HG03565 (cell line): ENCODE measurements around the gene RBM38.

Source experiments
- ATAC-seq: cut with Tn5 transposase; IDR thresholded peaks from one replicate; pipeline ENCODE4 v1.9.1; 2021; ENCODE audit warnings: mild to moderate bottlenecking, moderate library complexity; ENCODE audit not compliant: unreplicated experiment

Gene RBM38

DNA sequence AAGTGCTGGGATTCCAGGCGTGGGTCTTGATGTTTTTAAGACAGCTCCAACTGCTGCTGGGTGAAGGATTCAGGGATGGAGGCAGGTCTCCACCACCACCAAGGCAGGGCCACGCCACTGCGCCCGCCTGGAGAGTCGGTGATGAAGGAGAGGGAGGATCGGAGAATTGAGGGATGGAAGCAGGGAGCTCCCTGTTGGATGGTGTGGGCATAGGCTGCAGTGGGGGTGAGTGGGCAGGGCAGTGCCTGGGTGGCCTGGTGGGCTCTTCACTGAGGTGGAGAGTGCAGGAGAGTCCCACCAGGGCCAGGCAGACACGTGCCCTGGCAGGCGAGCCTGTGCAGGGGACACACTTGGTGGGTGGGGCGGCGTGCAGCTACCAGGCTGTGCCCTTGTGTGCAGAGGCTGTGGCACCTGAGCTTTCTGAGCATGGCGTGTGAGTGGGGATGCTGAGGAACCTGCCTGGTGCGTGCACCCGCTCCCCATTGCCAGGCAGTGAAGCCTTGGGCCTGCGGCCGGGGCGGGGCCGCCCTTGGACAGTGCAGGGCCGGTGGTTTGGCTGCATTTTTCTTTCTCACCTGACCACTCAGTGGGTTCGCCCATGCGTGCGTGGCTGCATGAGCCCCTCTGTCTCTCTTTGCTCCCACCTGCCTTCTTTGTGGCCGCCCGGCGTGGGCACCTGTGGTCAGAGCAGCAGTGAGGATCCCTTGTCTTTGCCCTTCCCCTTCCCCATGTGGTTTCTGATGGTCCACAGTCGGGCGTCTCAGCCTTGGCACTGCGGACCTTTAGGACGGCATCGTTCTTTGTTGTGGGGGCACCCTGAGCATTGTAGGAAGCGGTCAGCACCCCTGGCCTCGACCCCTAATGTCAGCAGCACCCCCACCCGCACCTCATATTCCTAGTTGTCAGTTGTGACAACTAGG, 11.3 kb downstream of the RBM38 start:
- ATAC-seq = no peak

DNA sequence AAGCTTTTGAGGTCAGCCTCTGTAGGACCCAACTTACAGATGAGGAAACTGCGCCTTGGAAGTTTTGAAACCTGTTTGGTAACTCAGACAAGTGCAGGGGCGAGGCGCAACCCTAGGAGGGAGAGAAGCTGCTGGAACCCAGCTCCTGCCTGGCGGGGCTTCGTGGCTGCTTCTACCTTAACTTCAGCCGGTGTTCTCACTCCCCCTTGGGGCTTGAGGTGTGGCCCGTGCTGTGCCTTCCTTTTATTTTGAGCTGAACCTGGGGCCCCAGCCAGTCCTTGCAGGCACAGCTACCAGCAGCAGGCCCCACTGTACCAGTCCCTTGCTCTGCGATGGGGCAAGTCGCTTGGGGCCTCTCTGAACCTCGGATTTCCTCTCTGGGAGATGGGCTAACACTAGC, 12.0 kb downstream of the RBM38 start:
- ATAC-seq = no peak

DNA sequence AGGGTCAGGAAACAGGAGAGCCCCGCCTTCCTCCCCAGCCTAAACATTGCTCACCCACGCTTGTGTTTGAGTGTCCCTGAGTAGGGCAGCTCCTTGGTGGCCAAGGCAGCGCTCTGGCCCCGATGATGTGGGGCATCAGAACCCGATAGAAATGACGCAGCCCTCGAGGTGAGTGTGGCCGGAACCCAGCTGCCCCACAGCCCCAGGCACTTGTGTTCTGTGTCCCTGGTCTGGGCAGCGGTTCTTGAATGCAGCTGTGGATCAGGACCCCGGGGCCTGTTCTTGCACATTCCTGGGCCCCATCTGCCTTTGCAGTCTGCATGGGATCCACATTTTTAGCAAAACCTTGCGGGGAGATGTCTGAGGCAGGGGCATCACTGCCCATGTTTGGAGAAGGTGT, 12.8 kb downstream of the RBM38 start:
- ATAC-seq = no peak

DNA sequence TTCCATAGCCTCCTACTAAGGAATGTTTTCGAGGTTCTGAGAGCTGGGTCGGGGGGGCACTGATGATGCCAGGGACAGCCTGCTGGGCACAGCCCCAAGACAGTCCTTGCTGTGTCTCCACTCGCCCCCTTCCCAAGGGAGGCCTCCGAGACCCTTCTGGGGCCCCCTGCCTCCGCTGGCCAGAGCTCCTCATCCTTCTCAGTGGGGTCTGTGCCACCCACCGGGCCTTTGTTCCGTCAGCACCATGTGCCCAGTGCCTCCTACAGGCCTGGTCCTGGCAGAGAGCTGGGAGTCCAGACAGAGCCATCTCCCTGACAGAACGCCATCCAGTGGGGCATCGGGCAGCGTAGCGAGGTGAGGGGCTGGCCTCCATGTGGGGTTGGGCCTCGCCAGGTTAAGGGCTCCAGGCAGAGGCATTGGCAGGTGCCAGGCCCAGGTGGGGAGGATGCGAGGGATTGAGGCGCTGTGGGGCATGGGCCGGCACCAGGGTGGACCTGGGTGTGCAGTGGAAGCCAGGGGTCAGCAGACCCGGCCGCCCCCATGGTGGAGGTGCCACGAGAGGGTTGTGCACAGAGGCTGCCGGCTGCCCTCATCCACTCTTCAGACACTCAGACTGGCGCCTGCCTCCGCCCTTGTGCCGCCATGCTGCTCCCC, 13.3 kb downstream of the RBM38 start:
- ATAC-seq = no peak

DNA sequence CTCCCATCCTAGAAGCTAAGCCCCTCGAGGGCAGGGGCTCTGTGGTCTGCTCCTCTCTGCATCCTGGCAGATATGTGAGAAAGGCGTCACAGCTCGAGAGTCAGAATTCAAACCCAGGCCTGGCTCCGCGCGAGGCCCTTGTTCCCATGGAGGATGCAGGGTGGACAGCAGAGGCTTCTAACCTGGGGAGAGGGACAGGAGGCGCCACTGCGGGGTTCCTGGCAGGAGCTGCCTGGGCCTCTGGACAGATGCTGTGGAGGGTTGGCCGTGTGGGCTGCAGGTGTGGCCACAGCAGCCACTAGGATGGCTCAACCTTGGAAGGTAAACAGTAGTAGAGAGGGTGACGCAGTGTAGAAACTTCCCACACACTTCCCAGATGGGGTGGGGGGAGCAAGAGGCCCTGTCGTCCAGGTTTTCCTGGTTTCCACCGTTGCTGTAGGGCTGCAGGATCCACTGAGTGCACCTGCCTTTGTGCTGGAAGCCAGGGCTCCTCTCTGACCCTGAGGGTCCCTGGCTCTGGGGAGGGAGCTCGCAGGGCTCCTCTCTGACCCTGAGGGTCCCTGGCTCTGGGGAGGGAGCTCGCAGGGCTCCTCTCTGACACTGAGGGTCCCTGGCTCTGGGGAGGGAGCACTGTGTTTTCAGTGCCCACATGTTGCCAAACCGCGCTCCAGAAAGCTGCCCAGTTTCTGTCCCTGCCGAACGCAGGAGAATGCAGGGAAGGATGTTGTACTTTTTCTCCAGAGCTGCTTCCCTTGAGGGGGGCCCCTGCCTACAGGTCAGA, 14.2 kb downstream of the RBM38 start:
- ATAC-seq = no peak

DNA sequence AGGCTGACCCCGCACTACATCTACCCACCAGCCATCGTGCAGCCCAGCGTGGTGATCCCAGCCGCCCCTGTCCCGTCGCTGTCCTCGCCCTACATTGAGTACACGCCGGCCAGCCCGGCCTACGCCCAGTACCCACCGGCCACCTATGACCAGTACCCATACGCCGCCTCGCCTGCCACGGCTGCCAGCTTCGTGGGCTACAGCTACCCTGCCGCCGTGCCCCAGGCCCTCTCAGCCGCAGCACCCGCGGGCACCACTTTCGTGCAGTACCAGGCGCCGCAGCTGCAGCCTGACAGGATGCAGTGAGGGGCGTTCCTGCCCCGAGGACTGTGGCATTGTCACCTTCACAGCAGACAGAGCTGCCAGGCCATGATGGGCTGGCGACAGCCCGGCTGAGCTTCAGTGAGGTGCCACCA, 16.4 kb downstream of the RBM38 start:
- ATAC-seq = no peak

DNA sequence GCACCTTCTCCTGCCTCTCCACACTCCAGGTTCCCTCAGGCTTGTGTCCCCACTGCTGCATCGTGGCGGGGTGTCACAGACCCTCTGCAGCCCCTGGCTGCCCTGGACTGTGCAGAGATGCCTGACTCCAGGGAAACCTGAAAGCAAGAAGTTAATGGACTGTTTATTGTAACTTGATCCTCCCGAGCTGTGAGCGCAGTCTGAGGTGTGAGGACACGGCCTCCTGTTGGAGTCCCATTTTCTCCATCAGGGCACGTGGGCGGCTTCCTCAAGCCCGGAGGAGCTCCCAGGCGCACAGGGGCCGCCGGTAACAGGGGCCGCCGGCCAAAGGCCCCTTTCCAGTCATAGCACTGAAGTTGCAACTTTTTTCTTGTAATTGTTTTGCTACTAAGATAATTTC, 16.9 kb downstream of the RBM38 start:
- ATAC-seq = no peak

DNA sequence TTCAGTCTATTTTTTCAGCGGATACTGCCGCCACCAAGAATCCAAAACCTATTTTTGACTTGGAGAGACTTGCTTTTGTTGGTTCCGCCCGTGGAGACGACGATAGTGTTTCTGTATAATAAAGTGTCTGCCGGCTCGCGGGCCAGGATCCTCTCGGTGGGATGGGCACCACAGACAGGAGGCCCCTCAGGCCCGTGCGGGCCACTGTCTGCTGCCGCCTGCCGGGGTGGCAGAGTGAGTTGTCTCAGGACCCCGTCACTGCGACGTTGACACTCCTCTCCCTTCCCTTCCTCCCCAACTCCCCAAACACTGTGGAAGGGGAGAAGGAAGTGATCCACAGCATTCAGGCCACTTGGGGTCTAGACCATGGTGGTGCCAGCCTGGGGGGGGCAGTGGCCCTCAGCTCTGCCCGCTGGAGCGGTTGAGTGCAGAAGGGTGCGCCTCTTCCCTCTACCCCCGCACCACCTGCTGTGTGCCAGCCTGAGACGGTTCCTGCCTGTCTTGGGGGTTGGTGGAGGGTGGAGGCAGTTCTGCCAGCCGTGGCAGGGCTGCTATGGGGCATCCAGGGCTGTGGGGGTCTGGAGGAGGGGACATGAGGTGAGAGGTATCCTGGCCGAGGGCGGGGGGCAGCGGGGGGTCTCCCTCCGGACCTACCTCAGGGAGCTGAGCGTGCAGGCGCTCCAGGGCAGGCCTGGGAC, 17.5 kb downstream of the RBM38 start:
- ATAC-seq = no peak

DNA sequence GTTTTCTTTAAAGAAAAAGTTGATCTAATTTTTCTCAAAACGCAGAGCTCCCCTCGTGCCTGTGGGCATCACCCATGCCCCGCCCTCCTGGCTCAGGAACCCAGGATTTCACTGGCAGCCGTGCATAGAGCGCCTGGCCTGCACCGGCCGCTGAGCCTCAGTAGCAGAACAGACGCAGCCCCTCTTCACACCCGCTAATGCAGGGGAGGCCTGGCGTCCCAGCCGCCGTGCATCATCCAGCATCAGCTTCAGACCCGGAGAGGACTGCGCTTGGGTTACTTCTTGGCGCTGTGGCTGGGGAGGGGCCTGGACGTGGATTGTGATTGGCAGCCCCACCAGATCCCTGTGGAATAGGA, 18.1 kb downstream of the RBM38 start:
- ATAC-seq = no peak

DNA sequence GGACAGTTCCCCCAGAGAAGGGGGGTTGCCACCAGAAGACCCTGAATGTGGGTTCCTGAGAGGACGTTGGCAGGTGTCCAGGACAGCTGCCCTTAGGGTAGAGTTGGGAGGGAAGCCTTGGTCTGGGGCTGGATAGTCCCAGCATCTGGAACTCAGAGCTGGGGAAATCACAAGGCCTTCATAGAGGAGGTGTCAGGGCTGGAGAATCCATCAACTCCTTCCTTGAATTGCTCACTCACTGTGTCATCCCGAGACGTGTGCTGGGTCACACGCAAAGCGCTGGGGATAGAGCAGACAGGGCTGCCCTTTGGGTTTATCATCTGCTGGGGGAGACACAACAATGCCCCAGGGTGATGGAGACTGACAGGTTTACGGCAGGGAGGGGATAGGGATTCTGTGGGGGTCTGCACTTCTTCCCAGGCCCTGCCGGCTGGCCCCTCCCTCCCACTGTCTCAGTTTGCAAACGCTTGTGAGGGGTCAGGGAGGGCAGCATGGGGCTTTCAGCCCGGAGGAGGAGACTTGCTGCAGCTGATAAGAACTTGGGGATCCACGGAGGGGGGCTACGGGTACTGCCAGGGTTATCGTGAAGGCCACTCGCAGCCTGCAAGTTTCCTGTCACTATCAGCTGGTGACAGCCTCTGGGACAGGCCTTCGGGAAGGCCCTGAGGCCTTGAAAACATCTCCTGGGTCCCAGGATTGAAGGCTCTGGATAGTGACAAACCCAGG, 18.6 kb downstream of the RBM38 start:
- ATAC-seq = no peak

DNA sequence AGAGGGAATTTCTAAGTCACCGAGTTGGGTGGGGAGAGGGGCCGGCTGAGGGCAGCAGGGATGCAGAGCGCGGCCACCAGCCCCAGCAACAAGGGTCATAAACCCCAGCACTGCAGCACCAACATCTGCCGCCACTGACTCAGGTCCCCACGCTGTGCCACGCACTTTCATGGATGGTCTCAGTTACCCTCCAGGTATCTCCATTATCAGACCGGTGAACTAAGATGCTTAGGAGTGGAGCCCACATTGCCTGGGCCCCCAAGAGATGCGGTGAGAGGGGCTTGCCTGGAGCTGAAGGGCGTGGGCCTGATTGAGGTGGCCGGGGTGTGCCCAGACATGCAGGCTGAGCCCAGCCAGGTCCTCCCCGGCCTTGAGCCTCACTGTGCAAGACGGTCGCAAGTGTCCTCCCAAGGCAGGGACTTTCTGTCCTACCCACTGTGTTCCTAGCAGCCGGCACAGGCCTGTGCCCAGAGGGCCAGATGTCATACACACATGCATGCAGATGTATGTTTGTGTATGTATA, 19.3 kb downstream of the RBM38 start:
- no peak for ATAC-seq

DNA sequence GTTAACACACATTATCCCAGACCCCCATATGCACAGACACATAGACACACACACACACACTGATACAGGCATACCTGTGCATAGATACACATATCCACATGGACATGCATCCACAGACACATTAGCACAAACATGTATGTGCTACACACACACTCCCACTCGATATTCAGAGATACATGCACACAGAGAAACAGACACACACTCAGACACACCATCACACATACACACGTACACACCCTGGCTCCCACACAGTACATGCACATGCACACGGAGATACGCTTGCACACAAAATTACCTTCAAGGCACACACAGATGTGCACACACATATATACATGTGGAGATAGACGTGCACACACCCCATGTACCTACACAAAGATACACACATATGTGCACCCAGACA, 19.7 kb downstream of the RBM38 start:
- ATAC-seq = no peak

DNA sequence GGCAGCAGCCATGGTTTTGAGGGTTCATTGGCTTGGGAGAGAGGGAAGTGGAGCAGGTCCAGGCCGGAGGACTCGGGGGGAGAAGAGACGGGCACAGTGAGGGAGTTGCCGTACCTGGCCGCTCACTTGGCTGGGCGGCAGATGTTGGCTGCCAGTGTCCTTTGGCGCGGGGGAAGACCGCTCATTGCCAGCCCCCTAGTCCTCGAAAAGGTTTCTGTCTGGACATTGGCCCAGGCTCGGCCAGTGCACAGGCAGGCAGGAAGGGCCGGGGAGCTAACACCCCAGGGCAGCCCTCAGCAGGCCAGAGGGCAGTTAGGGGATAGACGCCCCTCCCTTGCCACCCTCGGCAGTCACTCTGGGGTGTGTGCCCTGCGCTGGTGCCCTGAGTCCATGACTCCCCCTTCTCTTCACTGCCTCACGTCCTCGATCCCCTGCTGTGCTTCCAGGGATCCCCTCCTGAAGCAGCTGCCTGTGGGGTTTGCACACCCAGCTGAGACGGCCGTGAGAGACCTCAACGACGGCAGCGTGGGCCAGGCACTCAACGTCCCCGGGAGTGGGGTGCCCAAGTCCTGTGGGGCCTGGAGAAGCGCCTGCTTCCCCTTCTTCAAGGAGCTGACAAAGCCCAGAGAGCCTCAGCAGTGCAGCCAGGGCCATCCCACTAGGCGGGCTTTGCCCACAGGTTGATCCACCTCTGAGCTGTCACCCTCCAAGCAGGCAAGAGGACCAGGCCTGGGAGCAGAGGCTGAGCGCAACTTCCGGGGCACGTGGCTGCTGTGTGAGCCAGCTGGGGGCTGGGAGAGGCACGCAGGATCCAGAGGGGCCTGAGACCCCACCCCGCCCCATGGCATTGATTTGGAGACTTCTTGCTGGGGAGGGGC, 20.4 kb downstream of the RBM38 start:
- ATAC-seq = no peak

DNA sequence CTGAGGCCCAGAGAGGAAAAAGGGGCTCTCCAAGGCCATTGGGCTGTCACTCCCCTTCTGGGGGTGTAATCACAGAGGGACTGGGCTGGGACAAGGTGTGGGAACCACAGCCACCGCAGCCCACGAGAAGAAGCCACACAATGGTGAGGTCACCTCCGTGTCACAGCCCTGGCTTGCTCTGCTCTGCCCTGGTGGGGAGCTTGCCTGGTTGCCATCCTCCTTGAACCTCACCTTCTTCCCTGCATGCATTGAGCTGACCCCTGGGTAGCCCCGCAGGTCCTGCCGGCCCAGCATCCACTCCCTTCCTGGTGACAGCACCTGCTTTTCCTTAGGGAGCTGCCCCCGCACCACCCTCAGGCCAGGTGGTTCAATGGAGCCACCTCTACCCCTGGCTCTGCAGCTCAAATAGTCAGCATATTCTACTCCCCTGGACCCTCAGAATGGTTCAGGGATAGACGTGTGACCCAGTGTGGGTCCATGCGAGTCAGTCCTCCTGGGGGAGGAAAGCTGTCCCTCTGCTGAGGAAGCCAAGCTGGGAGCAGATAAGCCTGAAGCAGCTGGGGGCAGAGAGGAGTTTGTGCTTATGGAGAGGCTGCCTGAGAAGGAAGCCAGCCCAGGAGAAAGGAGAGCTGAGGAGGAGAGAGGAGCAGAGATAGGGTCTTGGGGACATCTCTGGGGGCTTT, 21.3 kb downstream of the RBM38 start:
- ATAC-seq = no peak

DNA sequence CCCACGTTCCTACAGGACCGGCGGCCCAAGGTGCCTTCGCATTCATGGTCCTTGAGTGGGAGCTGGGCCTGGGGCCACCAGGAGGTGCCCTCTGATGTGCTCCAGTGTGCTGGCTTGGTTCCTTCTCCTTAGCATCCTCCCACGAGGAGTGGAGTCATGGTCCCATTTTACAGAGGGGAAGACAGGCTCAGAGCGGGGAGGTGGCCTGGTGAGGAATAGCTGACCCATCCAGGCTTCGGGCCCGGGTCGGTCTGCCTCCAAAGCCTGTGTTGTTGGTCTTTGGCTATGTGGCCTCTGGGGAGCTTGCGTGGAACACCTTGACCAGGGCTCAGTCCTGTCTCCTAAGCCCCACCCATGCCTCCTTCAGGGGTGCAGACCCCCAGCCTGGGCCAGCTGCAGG, 22.8 kb downstream of the RBM38 start:
- ATAC-seq = no peak

DNA sequence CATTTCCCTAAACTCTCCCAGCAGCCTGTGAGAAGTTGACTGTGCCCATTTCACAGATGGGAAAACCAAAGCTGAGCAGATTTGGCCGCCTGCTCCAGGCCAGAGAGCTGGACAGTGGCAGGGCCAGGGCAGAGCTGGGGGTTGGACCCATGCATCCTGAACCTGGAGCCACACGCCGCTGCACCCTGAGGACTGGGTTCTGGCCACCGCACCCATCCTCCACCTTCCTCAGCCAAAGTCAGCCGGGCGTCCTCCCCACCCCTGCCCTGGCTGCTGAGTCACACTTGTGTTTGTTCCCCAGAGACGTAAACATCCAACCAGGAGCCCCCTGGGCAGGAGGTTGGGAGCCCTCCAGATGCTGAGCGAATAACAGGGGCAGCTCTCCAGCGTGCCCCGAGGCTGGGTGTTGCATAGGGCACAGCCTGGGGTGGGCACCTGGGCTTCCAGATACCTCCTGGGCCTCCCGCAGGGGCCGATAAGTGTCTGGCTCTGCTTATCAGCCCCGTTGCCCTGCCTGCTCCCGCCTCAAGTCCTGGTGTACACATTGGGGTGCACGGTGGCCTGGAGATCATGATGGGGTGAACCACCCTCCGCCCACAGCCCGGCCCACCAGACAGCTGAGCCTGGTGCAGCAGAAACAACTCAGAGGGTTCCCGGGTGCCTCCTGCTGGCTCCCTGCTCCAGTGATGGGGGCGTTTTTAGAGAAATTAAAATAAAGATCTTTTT, 23.8 kb downstream of the RBM38 start:
- no peak for ATAC-seq

DNA sequence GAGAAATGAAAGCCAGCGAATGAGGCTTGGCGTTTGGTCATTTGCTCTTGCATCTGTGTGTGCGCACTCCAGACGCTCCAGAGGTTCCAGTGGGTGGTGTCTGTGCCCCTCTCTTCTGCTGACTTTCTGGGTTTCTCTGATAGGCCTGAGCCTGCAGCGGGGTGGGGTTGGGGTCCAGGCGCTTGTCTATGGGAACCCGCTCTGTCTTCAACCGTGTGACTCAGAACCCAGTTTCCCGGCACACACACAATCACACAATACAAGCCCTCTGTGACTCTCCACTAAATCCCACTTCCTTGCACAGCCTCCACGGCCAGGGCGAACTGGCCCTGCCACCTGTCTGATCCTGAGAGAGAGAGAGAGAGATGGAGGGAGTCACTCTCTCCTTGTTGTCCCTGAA, 24.6 kb downstream of the RBM38 start:
- no peak for ATAC-seq
